Spinal cord (tissue), 10 donors: ENCODE measurements around the gene SLAIN2. TPM values are rescaled to one million over a fixed set of nuclear protein-coding genes. Genes with fewer than 3 reads are reported as not detected.

ENCODE experiments used
- DNase-seq, 6 donors: peaks; one replicate each; pipeline versions ENCODE4 v3.0.0 to v3.0.0-alpha.2; 2013 to 2015; ENCODE audit warnings: low spot score in 6 of 6, low read depth in 4 of 6
- H3K27ac ChIP-seq: one replicate; pipeline ENCODE4 v1.5.1; 2013; ENCODE audit warnings: low read depth, low read length, control low read depth
- H3K27me3 ChIP-seq: one replicate; pipeline ENCODE4 v1.6.1; 2013; ENCODE audit warnings: low read length; ENCODE audit not compliant: control insufficient read depth, insufficient read depth
- H3K36me3 ChIP-seq: one replicate; pipeline ENCODE4 v1.6.1; 2013; ENCODE audit warnings: low read length; ENCODE audit not compliant: control insufficient read depth, insufficient read depth
- H3K4me1 ChIP-seq: one replicate; pipeline ENCODE4 v1.6.1; 2013; ENCODE audit warnings: low read length; ENCODE audit not compliant: control insufficient read depth, insufficient read depth
- H3K4me3 ChIP-seq: one replicate; pipeline ENCODE4 v1.5.1; 2013; ENCODE audit warnings: low read depth, low read length, control low read depth
- H3K9me3 ChIP-seq: one replicate; pipeline ENCODE4 v1.6.1; 2013; ENCODE audit warnings: low read length; ENCODE audit not compliant: control insufficient read depth, insufficient read depth
- WGBS: methylation state at CpG from one replicate; pipeline ENCODE4 v1.1.5; 2013; ENCODE audit warnings: missing lambda C conversion rate; ENCODE audit not compliant: insufficient coverage; 5-methylcytosine and 5-hydroxymethylcytosine counted together
- polyA plus RNA-seq, 2 donors: library from polyadenylated mRNA; unstranded; fragments of 120-200 nt; gene quantifications; one replicate each; pipeline ENCODE4 v1.2.1, GENCODE V29; 2013; ENCODE audit not compliant: insufficient read length in 2 of 2
- total RNA-seq, 2 donors: library from RNA; depleted of rRNA in 1 of 2; stranded (reverse); fragments of 120-200 nt in 1 of 2; fragments of >200 nt in 1 of 2; gene quantifications; one replicate each; pipeline versions ENCODE4 v1.2.3 to v1.2.4, GENCODE V29; 2013 to 2014
- donor health status: healthy.

SLAIN2 gene
- total and polyA plus RNA-seq, 4 donors, result 30.4 to 84.8 (median 32.5) TPM

DNA sequence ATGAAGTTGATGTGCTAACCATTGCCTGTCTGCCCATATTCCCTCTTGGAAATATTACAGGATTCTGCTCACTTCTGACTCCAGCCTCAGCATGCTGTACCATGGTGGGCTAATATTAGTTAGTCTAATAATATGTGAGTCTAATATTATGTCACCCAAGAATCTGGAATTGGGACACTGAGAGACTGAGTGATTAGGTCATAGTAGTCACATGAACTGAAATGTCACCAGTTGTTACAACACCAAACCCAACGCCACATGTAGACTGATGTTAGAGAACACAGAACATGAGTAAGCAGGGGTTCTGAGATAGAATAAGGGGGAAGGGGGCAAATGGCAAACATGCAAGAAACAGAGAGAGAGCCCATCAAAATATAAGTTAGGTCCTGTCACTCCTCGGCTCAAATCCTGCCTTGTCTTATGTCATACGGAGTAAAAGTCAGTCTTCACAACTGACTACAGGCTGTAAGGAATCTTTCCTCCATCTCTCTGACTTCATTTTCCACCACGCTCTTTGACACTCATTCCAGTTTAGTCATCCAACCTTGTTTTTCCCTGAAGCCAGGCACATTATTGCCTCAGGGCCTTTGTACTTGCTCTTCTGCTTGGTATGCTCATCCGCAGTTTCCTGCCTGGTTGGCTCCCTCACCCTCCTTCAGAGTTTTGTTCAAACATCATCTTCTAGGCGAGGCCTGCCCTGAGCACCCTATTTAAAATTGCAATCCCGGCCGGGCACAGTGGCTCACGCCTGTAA lies 9.6 kb upstream of the SLAIN2 start:
- WGBS, result 96% methylated on average over 7 of the region's 9 CpGs
- DNase-seq, result no peak
- no peak overlapping the region for H3K27ac ChIP-seq
- H3K9me3 ChIP-seq, result no peaks in the 10 kb centered on the region
- no peaks in the 10 kb centered on the region for H3K36me3 ChIP-seq
- no peak overlapping the region for H3K4me3 ChIP-seq
- no peaks in the 10 kb centered on the region for H3K4me1 ChIP-seq
- H3K27me3 ChIP-seq, result no peaks in the 10 kb centered on the region

DNA sequence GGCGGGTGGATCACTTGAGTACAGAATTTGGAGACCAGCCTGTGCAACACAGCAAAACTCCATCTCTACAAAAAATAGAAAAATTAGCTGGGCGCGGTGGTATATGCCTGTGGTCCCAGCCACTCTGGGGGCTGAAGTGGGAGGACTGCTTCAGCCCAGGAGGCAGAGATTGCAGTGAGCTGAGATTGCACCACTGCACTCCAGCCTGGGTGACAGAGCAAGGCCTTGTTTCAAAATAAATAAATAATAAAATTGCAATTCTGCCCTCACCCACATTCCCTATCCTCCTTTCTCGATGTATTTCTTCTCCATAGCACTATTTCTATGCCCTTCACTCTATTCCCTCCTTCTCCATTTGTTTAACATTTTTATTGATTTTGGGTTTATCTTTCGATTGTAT lies 8.7 kb upstream of the SLAIN2 start:
- H3K4me3 ChIP-seq, result no peak overlapping the region
- no peaks in the 10 kb centered on the region for H3K27me3 ChIP-seq
- WGBS, result 100% methylated on average over 3 of the region's 5 CpGs
- H3K27ac ChIP-seq, result no peak overlapping the region
- DNase-seq, result no peak
- H3K4me1 ChIP-seq, result no peaks in the 10 kb centered on the region
- H3K9me3 ChIP-seq, result no peaks in the 10 kb centered on the region
- no peaks in the 10 kb centered on the region for H3K36me3 ChIP-seq

DNA sequence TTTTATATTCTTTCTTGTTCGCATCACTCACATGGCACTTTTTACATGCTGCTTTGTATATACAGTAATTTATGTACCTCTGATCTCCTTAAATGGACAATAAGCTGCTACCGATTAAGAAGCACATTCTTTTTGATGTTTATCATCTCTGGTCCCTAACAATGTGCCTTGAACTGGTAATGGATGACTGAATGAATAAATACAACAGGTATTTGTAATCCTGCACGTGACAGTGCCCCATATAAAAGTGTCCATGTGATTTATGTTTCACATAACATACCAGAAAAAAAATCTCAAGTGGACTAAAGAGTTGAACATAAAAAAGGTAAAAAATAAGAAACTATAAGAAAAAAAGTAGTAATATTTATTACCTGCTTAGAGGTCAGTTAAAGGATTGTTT lies 7.7 kb upstream of the SLAIN2 start:
- WGBS, result no CpG with 5 or more reads among the region's 3 CpGs

GRCh38 chr4:48334236-48334635 lies 7.1 kb upstream of the SLAIN2 start:
- DNase-seq, result no peak
- no peaks in the 10 kb centered on the region for H3K36me3 ChIP-seq
- H3K27me3 ChIP-seq, result no peaks in the 10 kb centered on the region
- H3K27ac ChIP-seq, result no peak overlapping the region
- H3K9me3 ChIP-seq, result no peaks in the 10 kb centered on the region
- H3K4me1 ChIP-seq, result no peaks in the 10 kb centered on the region
- 100% methylated on average over 3 of the region's 4 CpGs for WGBS
- H3K4me3 ChIP-seq, result no peak overlapping the region

More for the DNA sequence above, 7.7 kb upstream of the SLAIN2 start:
- Histone ChIP-seq H3K4me3 (no peak overlapping the region), H3K36me3 (no peaks in the 10 kb centered on the region), H3K27ac (no peak overlapping the region), H3K27me3 (no peaks in the 10 kb centered on the region), H3K9me3 (no peaks in the 10 kb centered on the region), H3K4me1 (no peaks in the 10 kb centered on the region)
- no peak for DNase-seq

DNA sequence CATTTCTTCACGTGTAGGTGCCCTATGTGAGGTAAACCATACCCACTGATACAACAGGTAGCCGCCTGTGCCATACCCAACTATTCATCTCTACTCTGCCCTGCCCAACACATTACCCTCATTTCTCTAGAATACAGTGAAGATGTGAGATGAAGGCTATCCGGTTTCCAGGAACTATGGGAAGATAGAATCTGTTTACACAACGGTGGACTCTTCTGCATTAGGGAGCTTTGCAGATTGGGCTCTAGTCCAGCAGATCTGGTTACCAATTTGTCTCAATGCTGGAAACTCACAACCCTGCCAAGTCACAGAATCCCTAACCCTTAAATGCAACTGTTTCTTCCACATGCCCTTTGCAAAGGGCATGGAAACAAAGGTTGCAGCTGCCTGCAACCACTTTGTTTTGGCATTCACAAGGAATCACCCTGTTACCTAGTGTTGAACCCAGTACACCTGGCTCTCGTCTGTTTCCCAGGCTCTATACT lies 6.4 kb upstream of the SLAIN2 start:
- Histone ChIP-seq H3K9me3 (no peaks in the 10 kb centered on the region), H3K27ac (no peak overlapping the region), H3K27me3 (no peaks in the 10 kb centered on the region), H3K4me1 (no peaks in the 10 kb centered on the region), H3K4me3 (no peak overlapping the region), H3K36me3 (no peaks in the 10 kb centered on the region)
- WGBS, result 74% methylated on average over 2 of the region's 5 CpGs
- no peak for DNase-seq

DNA sequence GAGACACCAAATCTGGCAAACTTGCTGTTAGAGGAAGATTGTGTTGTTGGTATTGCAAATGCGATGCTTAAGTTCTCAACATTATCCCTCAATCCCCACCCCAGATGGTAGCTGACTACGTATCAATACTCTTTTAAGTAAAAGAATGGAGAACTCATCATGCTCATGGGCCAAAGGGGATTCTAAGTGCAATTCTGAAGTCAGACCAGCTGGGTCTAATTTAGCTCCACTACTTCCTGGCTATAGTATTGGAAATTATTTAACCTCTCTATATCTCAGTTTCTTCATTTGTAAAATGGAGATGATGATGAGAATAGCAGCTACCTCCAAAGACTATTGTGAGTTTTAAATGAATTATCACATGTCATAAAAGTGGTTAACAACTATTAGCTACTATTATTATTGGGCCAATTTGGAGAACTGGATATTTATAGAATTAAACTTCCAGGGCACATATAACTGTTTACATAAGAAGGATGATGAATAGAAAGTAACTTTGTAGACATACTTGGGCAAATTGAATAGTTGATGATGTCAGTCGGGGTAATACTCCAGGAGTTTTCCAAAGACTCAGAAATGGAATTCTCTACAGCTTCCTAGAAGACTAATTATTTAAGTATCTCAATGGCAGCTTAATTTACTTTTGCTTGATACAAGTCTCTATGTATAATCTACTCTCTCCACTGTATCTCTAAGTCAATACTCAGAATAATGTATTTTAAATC lies 5.0 kb upstream of the SLAIN2 start:
- no peaks in the 10 kb centered on the region for H3K27me3 ChIP-seq
- no peaks in the 10 kb centered on the region for H3K4me1 ChIP-seq
- H3K27ac ChIP-seq, result no peak overlapping the region
- no peaks in the 10 kb centered on the region for H3K36me3 ChIP-seq
- no peaks in the 10 kb centered on the region for H3K9me3 ChIP-seq
- WGBS, result no CpG with 5 or more reads among the region's 3 CpGs
- DNase-seq, result no peak
- no peak overlapping the region for H3K4me3 ChIP-seq

DNA sequence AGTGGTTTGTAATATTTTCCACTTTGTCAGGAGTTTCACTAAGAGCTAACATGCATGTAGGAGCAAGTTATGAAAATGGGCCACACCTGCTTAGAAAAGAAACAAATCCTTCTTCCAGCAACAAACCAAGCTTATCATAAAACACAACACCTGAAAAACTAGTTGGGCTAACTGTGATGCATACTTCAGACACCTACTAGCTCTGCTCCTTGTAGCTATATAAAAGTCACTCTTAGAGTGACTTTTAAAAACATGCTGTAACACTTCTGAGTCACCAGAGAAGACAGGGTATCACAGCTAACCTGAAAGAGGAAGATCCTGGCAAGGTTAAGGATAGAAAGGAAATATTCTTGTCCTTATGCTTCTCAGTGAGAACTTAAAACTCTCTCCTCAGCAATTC lies 3.6 kb upstream of the SLAIN2 start:
- no peak for DNase-seq
- Histone ChIP-seq H3K9me3 (no peaks in the 10 kb centered on the region), H3K27ac (no peak overlapping the region), H3K4me3 (no peak overlapping the region), H3K27me3 (no peaks in the 10 kb centered on the region), H3K36me3 (no peaks in the 10 kb centered on the region), H3K4me1 (no peaks in the 10 kb centered on the region)

- H3K27ac ChIP-seq, result no peak overlapping the region
- WGBS, result no CpG with 5 or more reads among the region's 7 CpGs
These were observed 1.7 kb upstream of the SLAIN2 start for GRCh38 chr4:48339642-48340041.

DNA sequence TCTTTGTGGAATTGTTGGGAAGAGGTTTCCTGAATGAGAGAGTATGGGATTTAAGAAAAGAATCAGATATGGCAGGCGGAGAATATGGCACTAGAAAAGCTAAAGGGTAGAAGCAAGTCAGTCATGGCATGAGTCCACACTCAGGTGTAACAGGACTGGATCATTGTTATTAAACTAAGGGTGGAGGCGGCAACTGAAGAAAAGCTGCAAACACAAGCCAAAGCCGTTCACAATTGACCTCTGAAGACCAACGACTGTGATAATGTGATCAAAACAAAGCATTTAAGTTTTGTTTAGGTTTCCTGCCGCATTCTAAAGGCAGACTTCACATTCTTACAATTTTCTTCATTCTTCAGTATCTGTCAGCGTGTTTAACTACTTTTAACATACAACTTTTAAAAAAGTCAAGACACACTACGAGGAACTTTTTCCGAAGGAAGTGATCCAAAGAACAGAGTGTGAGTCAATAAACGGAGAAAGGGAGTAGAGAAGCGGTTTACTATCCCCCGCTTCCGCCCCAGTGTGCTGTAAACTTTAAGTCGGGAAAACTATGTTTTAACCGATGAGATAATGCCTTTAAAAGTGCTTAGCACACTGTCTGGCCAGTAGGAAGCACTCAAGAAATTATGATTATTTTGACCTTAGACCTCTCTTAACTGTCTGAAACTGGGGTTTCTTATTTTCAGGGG lies 909 bp upstream of the SLAIN2 start:
- WGBS, result 8% methylated on average over 12 of the region's 14 CpGs
- H3K4me1 ChIP-seq, result no peaks in the 10 kb centered on the region
- H3K9me3 ChIP-seq, result no peaks in the 10 kb centered on the region
- H3K27me3 ChIP-seq, result no peaks in the 10 kb centered on the region
- peak in 1 of 6 donors; percentile 4 for DNase-seq
- peak overlapping the region; percentile 97 for H3K27ac ChIP-seq
- H3K36me3 ChIP-seq, result no peaks in the 10 kb centered on the region
- peak overlapping the region; percentile 78 for H3K4me3 ChIP-seq

More at GRCh38 chr4:48339642-48340041, 1.7 kb upstream of the SLAIN2 start:
- Histone ChIP-seq H3K4me1 (no peaks in the 10 kb centered on the region), H3K4me3 (no peak overlapping the region), H3K9me3 (no peaks in the 10 kb centered on the region), H3K27me3 (no peaks in the 10 kb centered on the region), H3K36me3 (no peaks in the 10 kb centered on the region)
- no peak for DNase-seq
